Glutamatergic neuron (in vitro differentiated cells): ENCODE results near the gene SLC17A2. TPM values are rescaled to one million over a fixed set of nuclear protein-coding genes. Genes with fewer than 3 reads are reported as not detected.

Source experiments
- DNase-seq: peaks from one replicate; pipeline ENCODE4 v3.0.0; 2022
- H3K27ac Mint-ChIP-seq: one replicate; pipeline ENCODE4 v1.8.0; 2020; ENCODE audit warnings: mild to moderate bottlenecking, mixed read lengths, inconsistent platforms; ENCODE audit not compliant: unreplicated experiment
- H3K27me3 Mint-ChIP-seq: one replicate; pipeline ENCODE4 v1.8.0; 2020; ENCODE audit warnings: mild to moderate bottlenecking, moderate library complexity, mixed read lengths, inconsistent platforms; ENCODE audit not compliant: unreplicated experiment
- H3K36me3 Mint-ChIP-seq: one replicate; pipeline ENCODE4 v1.8.0; 2020; ENCODE audit warnings: mild to moderate bottlenecking, mixed read lengths, inconsistent platforms; ENCODE audit not compliant: unreplicated experiment
- H3K4me1 Mint-ChIP-seq: one replicate; pipeline ENCODE4 v1.8.0; 2020; ENCODE audit warnings: mild to moderate bottlenecking, low read depth, mixed read lengths, inconsistent platforms; ENCODE audit not compliant: unreplicated experiment
- H3K4me3 Mint-ChIP-seq: one replicate; pipeline ENCODE4 v1.8.0; 2020; ENCODE audit warnings: mild to moderate bottlenecking, mixed read lengths, inconsistent platforms; ENCODE audit not compliant: unreplicated experiment
- H3K9me3 Mint-ChIP-seq: one replicate; pipeline ENCODE4 v1.8.0; 2020; ENCODE audit warnings: mild to moderate bottlenecking, moderate library complexity, mixed read lengths, inconsistent platforms; ENCODE audit not compliant: unreplicated experiment
- total RNA-seq: library from RNA; stranded (reverse); fragmentation: NEBNext Ultra II Directional; extraction: Animal tissue kit (Norgen Biotek cat#: 25700); gene quantifications from one replicate; pipeline ENCODE4 v1.2.1, GENCODE V29; 2021; ENCODE audit not compliant: unreplicated experiment
- TF ChIP-seq, protein P1 (sequence below): fragments of 200-600 bp; sonication (generic); IDR thresholded peaks from one replicate; pipeline ENCODE4 v1.5.0; 2021; ENCODE audit not compliant: partially characterized antibody, unreplicated experiment

Gene SLC17A2
- total RNA-seq, 1 donor from 2014 or later, result not detected

DNA sequence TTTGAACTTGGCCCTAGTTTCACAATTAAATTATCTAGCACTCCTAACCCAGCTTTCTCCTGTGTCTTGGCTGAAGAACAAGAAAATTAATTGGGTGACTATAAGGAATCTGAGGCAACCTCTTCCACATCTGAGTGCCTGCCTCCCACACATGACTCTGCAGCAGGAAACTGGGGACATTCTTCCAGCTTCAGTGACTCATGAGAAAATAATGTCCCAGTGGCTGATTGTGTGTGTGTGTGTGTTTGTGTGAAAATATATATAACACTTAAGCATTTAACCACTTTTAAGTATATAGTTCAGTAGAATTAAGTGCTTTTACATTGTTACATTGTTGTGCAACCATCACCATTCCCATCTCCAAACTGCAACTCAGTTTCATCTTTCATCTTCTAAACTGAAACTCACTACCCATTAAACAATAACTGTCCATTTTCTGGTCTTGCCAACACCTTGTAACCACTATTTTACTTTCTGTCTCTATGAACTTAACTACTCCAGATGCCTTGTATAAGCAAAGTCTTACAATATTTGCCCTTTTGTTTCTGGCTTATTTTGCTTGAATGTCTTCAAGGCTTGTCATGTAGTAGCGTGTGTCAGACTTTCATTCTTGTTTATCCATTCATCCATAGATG lies 40.8 kb upstream of the SLC17A2 start:
- no peaks in the 10 kb centered on the region for H3K4me1 Mint-ChIP-seq

GRCh38 chr6:25968769-25969168 lies 38.3 kb upstream of the SLC17A2 start:
- Mint-ChIP-seq H3K27ac (no peak overlapping the region), H3K9me3 (no peaks in the 10 kb centered on the region), H3K36me3 (no peaks in the 10 kb centered on the region), H3K27me3 (no peaks in the 10 kb centered on the region), H3K4me3 (no peak overlapping the region), H3K4me1 (no peaks in the 10 kb centered on the region)
- TF ChIP-seq, protein P1, sequence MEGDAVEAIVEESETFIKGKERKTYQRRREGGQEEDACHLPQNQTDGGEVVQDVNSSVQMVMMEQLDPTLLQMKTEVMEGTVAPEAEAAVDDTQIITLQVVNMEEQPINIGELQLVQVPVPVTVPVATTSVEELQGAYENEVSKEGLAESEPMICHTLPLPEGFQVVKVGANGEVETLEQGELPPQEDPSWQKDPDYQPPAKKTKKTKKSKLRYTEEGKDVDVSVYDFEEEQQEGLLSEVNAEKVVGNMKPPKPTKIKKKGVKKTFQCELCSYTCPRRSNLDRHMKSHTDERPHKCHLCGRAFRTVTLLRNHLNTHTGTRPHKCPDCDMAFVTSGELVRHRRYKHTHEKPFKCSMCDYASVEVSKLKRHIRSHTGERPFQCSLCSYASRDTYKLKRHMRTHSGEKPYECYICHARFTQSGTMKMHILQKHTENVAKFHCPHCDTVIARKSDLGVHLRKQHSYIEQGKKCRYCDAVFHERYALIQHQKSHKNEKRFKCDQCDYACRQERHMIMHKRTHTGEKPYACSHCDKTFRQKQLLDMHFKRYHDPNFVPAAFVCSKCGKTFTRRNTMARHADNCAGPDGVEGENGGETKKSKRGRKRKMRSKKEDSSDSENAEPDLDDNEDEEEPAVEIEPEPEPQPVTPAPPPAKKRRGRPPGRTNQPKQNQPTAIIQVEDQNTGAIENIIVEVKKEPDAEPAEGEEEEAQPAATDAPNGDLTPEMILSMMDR, result no peak
- no peak for DNase-seq

More for the DNA sequence above, 40.8 kb upstream of the SLC17A2 start:
- Mint-ChIP-seq H3K27ac (no peak overlapping the region), H3K9me3 (no peaks in the 10 kb centered on the region), H3K36me3 (no peaks in the 10 kb centered on the region), H3K4me3 (no peak overlapping the region), H3K27me3 (no peaks in the 10 kb centered on the region)
- no peak for DNase-seq
- TF ChIP-seq, protein P1, result no peak

- H3K27me3 Mint-ChIP-seq, result no peaks in the 10 kb centered on the region
- no peaks in the 10 kb centered on the region for H3K9me3 Mint-ChIP-seq
- no peak overlapping the region for H3K4me3 Mint-ChIP-seq
- no peak overlapping the region for H3K27ac Mint-ChIP-seq
- no peak for DNase-seq
- H3K4me1 Mint-ChIP-seq, result peaks cover 5% of the 10 kb centered on the region
- TF ChIP-seq, protein P1, result no peak
- H3K36me3 Mint-ChIP-seq, result peaks cover 4% of the 10 kb centered on the region
Observed at GRCh38 chr6:25966711-25967110, 36.2 kb upstream of the SLC17A2 start.

DNA sequence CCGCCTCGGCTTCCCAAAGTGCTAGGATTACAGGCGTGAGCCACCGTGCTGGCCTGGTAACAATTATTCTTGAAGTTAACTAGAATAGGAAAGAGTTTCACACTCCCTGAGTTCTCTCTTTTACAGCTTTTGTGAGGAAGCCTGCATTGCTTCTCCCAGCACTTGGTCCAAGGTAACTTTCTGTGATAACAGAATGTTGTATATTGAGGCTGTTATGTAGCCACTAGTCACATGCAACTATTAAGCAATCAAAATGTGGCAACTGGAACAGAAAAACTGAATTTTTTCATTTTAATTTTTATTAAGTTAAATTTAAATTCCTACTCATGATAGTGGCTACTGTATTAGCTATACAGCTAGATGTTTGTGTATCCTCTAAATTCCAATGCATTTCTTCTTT lies 34.6 kb upstream of the SLC17A2 start:
- Mint-ChIP-seq H3K4me1 (peaks cover 5% of the 10 kb centered on the region), H3K27ac (no peak overlapping the region), H3K36me3 (peaks cover 11% of the 10 kb centered on the region), H3K9me3 (no peaks in the 10 kb centered on the region), H3K27me3 (no peaks in the 10 kb centered on the region), H3K4me3 (no peak overlapping the region)
- no peak for DNase-seq
- TF ChIP-seq, protein P1, result no peak

- Mint-ChIP-seq H3K36me3 (peaks cover 19% of the 10 kb centered on the region), H3K27me3 (peaks cover 3% of the 10 kb centered on the region), H3K4me1 (peaks cover 5% of the 10 kb centered on the region), H3K9me3 (peaks cover 4% of the 10 kb centered on the region), H3K4me3 (no peak overlapping the region), H3K27ac (no peak overlapping the region)
- TF ChIP-seq, protein P1, result no peak
- no peak for DNase-seq
Observed at GRCh38 chr6:25963426-25964123, 33.1 kb upstream of the SLC17A2 start.
